ENCODE results near the gene NFKBIB. TPM values are rescaled to one million over a fixed set of nuclear protein-coding genes. Genes with fewer than 3 reads are reported as not detected.

NFKBIB gene
- total and polyA plus RNA-seq, 2 of the 13 experiments (the other 11 are each of a cell fraction or from before 2014, with no cell fraction given), result 8.6 to 14.9 TPM

DNA sequence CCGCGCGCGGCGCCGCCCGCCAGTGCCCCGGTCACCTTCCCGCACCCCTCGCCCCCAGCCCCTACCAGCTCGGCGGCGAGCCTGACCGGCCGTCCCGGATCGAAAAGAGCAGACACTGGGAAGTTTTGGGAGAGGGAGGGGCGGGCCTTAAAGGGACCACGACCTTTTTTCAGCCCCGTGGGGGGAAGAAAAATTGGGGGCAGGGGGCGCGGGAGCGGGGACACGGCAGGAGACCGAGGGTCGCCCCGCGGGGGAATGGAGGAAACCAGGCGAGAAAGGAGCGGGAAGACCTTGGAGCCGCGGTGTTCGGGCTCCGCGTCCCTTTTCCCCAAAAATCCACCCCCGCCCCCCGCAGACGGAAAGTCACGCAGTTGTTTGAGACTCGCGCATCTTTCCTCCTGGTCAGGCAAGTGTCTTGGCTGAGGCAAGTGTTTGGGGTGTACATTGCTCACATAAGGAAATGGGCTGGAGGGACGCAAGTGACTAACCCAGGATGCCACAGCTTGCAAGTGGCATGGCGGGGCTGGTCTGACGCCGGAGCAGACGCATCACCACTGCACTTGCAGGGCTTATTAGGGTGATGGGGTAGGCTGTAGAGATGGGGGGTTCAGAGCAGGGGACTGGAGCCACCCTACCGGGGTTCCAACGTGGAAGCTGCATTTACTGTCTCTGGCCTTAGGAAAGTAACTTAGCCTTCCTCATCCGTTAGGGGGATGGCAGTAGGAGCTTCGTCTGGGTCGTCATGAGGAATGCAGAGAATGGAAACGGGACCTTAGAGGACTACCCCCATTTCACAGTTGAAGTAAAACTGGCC lies 47.3 kb upstream of the NFKBIB start (continued):
- TF ChIP-seq, protein P1, sequence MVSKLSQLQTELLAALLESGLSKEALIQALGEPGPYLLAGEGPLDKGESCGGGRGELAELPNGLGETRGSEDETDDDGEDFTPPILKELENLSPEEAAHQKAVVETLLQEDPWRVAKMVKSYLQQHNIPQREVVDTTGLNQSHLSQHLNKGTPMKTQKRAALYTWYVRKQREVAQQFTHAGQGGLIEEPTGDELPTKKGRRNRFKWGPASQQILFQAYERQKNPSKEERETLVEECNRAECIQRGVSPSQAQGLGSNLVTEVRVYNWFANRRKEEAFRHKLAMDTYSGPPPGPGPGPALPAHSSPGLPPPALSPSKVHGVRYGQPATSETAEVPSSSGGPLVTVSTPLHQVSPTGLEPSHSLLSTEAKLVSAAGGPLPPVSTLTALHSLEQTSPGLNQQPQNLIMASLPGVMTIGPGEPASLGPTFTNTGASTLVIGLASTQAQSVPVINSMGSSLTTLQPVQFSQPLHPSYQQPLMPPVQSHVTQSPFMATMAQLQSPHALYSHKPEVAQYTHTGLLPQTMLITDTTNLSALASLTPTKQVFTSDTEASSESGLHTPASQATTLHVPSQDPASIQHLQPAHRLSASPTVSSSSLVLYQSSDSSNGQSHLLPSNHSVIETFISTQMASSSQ (IDR thresholded peaks at IDR 0.05; ENCODE audit: low read depth), result no peak
- TF ChIP-seq, protein P1 (CRISPR knock-in tag; IDR thresholded peaks at IDR 0.05; ENCODE audit: borderline replicate concordance), result no peak
- TF ChIP-seq ZNF256 (CRISPR knock-in tag; conservative IDR thresholded peaks at IDR 0.05) (0 out of 2 replicates have a peak, but pooled peaks have one; percentile 42), ZNF12 (CRISPR knock-in tag; IDR thresholded peaks at IDR 0.05) (0 out of 2 replicates have a peak, but pooled peaks have one; percentile 40), SMAD1 (CRISPR knock-in tag; IDR thresholded peaks at IDR 0.05; ENCODE audit: borderline replicate concordance, low read depth) (0 out of 2 replicates have a peak, but pooled peaks have one; percentile 11), FLYWCH1 (CRISPR knock-in tag; IDR thresholded peaks at IDR 0.05) (no peak), ZKSCAN8 (CRISPR knock-in tag; IDR thresholded peaks at IDR 0.05; ENCODE audit: borderline replicate concordance) (no peak)
- TF ChIP-seq, protein P2, sequence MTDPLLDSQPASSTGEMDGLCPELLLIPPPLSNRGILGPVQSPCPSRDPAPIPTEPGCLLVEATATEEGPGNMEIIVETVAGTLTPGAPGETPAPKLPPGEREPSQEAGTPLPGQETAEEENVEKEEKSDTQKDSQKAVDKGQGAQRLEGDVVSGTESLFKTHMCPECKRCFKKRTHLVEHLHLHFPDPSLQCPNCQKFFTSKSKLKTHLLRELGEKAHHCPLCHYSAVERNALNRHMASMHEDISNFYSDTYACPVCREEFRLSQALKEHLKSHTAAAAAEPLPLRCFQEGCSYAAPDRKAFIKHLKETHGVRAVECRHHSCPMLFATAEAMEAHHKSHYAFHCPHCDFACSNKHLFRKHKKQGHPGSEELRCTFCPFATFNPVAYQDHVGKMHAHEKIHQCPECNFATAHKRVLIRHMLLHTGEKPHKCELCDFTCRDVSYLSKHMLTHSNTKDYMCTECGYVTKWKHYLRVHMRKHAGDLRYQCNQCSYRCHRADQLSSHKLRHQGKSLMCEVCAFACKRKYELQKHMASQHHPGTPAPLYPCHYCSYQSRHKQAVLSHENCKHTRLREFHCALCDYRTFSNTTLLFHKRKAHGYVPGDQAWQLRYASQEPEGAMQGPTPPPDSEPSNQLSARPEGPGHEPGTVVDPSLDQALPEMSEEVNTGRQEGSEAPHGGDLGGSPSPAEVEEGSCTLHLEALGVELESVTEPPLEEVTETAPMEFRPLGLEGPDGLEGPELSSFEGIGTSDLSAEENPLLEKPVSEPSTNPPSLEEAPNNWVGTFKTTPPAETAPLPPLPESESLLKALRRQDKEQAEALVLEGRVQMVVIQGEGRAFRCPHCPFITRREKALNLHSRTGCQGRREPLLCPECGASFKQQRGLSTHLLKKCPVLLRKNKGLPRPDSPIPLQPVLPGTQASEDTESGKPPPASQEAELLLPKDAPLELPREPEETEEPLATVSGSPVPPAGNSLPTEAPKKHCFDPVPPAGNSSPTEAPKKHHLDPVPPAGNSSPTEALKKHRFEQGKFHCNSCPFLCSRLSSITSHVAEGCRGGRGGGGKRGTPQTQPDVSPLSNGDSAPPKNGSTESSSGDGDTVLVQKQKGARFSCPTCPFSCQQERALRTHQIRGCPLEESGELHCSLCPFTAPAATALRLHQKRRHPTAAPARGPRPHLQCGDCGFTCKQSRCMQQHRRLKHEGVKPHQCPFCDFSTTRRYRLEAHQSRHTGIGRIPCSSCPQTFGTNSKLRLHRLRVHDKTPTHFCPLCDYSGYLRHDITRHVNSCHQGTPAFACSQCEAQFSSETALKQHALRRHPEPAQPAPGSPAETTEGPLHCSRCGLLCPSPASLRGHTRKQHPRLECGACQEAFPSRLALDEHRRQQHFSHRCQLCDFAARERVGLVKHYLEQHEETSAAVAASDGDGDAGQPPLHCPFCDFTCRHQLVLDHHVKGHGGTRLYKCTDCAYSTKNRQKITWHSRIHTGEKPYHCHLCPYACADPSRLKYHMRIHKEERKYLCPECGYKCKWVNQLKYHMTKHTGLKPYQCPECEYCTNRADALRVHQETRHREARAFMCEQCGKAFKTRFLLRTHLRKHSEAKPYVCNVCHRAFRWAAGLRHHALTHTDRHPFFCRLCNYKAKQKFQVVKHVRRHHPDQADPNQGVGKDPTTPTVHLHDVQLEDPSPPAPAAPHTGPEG (CRISPR knock-in tag; IDR thresholded peaks at IDR 0.05), result no peak
- TF ChIP-seq, protein P3, sequence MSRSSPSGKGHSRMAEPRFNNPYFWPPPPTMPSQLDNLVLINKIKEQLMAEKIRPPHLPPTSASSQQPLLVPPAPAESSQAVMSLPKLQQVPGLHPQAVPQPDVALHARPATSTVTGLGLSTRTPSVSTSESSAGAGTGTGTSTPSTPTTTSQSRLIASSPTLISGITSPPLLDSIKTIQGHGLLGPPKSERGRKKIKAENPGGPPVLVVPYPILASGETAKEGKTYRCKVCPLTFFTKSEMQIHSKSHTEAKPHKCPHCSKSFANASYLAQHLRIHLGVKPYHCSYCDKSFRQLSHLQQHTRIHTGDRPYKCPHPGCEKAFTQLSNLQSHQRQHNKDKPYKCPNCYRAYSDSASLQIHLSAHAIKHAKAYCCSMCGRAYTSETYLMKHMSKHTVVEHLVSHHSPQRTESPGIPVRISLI (CRISPR knock-in tag; IDR thresholded peaks at IDR 0.05; ENCODE audit: borderline replicate concordance), result no peak
- TF ChIP-seq, protein P4, sequence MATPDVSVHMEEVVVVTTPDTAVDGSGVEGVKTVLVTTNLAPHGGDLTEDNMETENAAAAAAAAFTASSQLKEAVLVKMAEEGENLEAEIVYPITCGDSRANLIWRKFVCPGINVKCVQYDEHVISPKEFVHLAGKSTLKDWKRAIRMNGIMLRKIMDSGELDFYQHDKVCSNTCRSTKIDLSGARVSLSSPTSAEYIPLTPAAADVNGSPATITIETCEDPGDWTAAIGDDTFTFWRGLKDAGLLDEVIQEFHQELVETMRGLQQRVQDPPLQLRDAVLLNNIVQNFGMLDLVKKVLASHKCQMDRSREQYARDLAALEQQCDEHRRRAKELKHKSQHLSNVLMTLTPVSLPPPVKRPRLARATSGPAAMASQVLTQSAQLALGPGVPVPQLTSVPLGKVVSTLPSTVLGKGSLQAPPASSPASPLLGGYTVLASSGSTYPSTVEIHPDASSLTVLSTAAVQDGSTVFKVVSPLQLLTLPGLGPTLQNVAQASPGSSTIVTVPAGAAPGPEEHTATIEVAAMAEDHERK (CRISPR knock-in tag; IDR thresholded peaks at IDR 0.05; ENCODE audit: low read depth), result no peak
